K562 (cell line): ENCODE data around the gene ORAI3. TPM values are rescaled to one million over a fixed set of nuclear protein-coding genes. Genes with fewer than 3 reads are reported as not detected.

Experiments
- ATAC-seq: fragments of 200-7000 bp; cut with Tn5 transposase; 3 replicates; pipeline ENCODE4 v1.9.1; 2020; ENCODE audit warnings: moderate library complexity
- BruUV-seq: library from RNA; stranded (reverse); fragments of 400-500 nt; replicated peaks from 2 replicates; lab custom pipeline; 2021; lab: Mats Ljungman, UMichigan
- CTCF ChIA-PET: fragments of 300-600 bp; formaldehyde crosslinking; extraction: SDS; loops from one replicate; lab custom pipeline; 2021; ENCODE audit warnings: low intra/inter-chr PET ratio; lab: Yijun Ruan, JAX
- POLR2A ChIA-PET: fragments of 300-600, 350-650 bp; sonication (Branson Sonifier 250); formaldehyde crosslinking; extraction: SDS; loops from one replicate; lab custom pipeline; 2021; ENCODE audit warnings: antibody characterized with exemption, inconsistent platforms; lab: Yijun Ruan, JAX
- DNase-seq, 4 experiments: peaks; one replicate each; pipeline versions ENCODE4 v3.0.0 to v3.0.0-alpha.2; 2011 to 2018; ENCODE audit warnings: low spot score in 3 of 4, mixed read lengths in 3 of 4; ENCODE audit errors: extremely low read depth in 1 of 4
- FAIRE-seq: peaks from 2 replicates; lab custom pipeline; 2011; peaks lifted over from hg19 to GRCh38; lab: Jason Lieb, UNC
- H2AFZ ChIP-seq: 2 replicates; pipeline ENCODE4 v1.6.0; 2011; ENCODE audit warnings: low read depth, low read length, control low read depth, inconsistent platforms
- H3K27ac ChIP-seq: fragments of 200-600 bp; 3 replicates; pipeline ENCODE4 v1.8.0; 2011; ENCODE audit warnings: low read depth, mild to moderate bottlenecking, control low read depth, inconsistent platforms, low read length, moderate library complexity, mixed read lengths; ENCODE audit errors: extremely low read depth
- H3K27me3 ChIP-seq, 2 experiments: fragments of 300-600 bp in 1 of 2; 2 replicates in 1 of 2; 3 replicates in 1 of 2; pipeline versions ENCODE4 v1.6.0 to v1.8.0; 2011; ENCODE audit warnings: inconsistent platforms in 2 of 2, low read length in 2 of 2, mild to moderate bottlenecking in 1 of 2, mixed read lengths in 1 of 2, moderate library complexity in 1 of 2; ENCODE audit not compliant: control insufficient read depth in 2 of 2, insufficient read depth in 2 of 2
- H3K36me3 ChIP-seq: fragments of 300-600 bp; 3 replicates; pipeline ENCODE4 v1.8.0; 2011; ENCODE audit warnings: mild to moderate bottlenecking, low read length, inconsistent platforms; ENCODE audit not compliant: control insufficient read depth, insufficient read depth
- H3K4me1 ChIP-seq, 2 experiments: fragments of 200-600 bp in 1 of 2; replicated peaks in 1 of 2; 2 replicates in 1 of 2; 3 replicates in 1 of 2; pipeline versions ENCODE4 v1.5.1 to v1.8.0; 2011; ENCODE audit warnings: inconsistent platforms in 2 of 2, low read length in 2 of 2, mild to moderate bottlenecking in 1 of 2, mixed read lengths in 1 of 2, moderate library complexity in 1 of 2; ENCODE audit not compliant: control insufficient read depth in 2 of 2, insufficient read depth in 2 of 2
- H3K4me2 ChIP-seq: 2 replicates; pipeline ENCODE4 v1.6.1; 2011; ENCODE audit warnings: low read length, control low read depth, inconsistent platforms, mixed read lengths; ENCODE audit not compliant: insufficient read depth
- H3K4me3 ChIP-seq: fragments of 200-600 bp; sonication (generic), shearing (Covaris generic); 2 replicates; pipeline ENCODE4 v1.5.1; 2016; ENCODE audit warnings: control low read depth, inconsistent platforms
- H3K79me2 ChIP-seq: fragments of 200-600 bp; 3 replicates; pipeline ENCODE4 v1.8.0; 2011; ENCODE audit warnings: low read length, inconsistent platforms; ENCODE audit not compliant: control insufficient read depth, insufficient read depth
- H3K9ac ChIP-seq, 2 experiments: 2 replicates each; pipeline versions ENCODE4 v1.6.0 to v1.6.1; 2011; ENCODE audit warnings: low read depth in 2 of 2, low read length in 2 of 2, control low read depth in 1 of 2, inconsistent platforms in 1 of 2, mild to moderate bottlenecking in 1 of 2, mixed read lengths in 1 of 2; ENCODE audit not compliant: insufficient read depth in 1 of 2
- H3K9me1 ChIP-seq: one replicate; pipeline ENCODE4 v1.6.0; 2011; ENCODE audit warnings: inconsistent platforms, mild to moderate bottlenecking, low read length, moderate library complexity; ENCODE audit not compliant: control insufficient read depth, insufficient read depth
- H3K9me3 ChIP-seq: replicated peaks from 2 replicates; pipeline ENCODE4 v1.5.1; 2011; ENCODE audit warnings: low read depth, low read length, inconsistent platforms; ENCODE audit not compliant: control insufficient read depth, insufficient read depth
- H4K20me1 ChIP-seq: replicated peaks from 2 replicates; pipeline ENCODE4 v1.6.1; 2011; ENCODE audit warnings: low read length, inconsistent platforms, mixed read lengths; ENCODE audit not compliant: control insufficient read depth, insufficient read depth
- EGR1 ChIP-seq: fragments of 450-650 bp; conservative IDR thresholded peaks from 2 replicates; pipeline ENCODE4 v1.6.1; 2017; ENCODE audit warnings: mild to moderate bottlenecking
- IFI16 ChIP-seq: fragments of 250-450 bp; sonication (Bioruptor Pico); IDR thresholded peaks from 2 replicates; pipeline ENCODE4 v2.1.2; 2022; ENCODE audit warnings: mild to moderate bottlenecking, inconsistent platforms
- MCM3 ChIP-seq: fragments of 450-650 bp; IDR thresholded peaks from 2 replicates; pipeline ENCODE4 v1.6.1; 2016
- TBL1XR1 ChIP-seq, 2 experiments: IDR thresholded peaks; 2 replicates each; pipeline ENCODE4 v1.6.1; 2012; ENCODE audit warnings: improper control_type of control experiment in 2 of 2, low read length in 2 of 2, mild to moderate bottlenecking in 1 of 2
- TCF3 ChIP-seq: sonication (generic); formaldehyde crosslinking; IDR thresholded peaks from 2 replicates; pipeline ENCODE4 v1.4.0; 2020; ENCODE audit warnings: mild to moderate bottlenecking, missing genetic modification reagents
- THRAP3 ChIP-seq: fragments of 450-650 bp; IDR thresholded peaks from 2 replicates; pipeline ENCODE4 v1.6.1; 2016; ENCODE audit warnings: mild to moderate bottlenecking, inconsistent platforms, borderline replicate concordance
- WHSC1 ChIP-seq: IDR thresholded peaks from one replicate; pipeline ENCODE4 v1.6.1; 2012; ENCODE audit warnings: low read length, control low read depth, inconsistent platforms
- ZNF324 ChIP-seq: fragments of 250-450 bp; sonication (Bioruptor Pico); IDR thresholded peaks from 2 replicates; pipeline ENCODE4 v1.4.0; 2020; ENCODE audit warnings: mild to moderate bottlenecking
- ZNF512 ChIP-seq: IDR thresholded peaks from 2 replicates; pipeline ENCODE4 v1.6.1; 2016; ENCODE audit warnings: missing genetic modification characterization, missing compliant biosample characterization
- WGBS: fragments of 100-300 bp; shearing (Covaris generic); methylation state at CpG from one replicate; pipeline ENCODE4 v1.1.6; 2016; ENCODE audit warnings: low coverage, mixed read lengths; ENCODE audit not compliant: insufficient coverage; ENCODE audit errors: missing lambda C conversion rate; 5-methylcytosine and 5-hydroxymethylcytosine counted together
- in situ Hi-C: fragments of 300-500 bp; cut with MboI; formaldehyde crosslinking; loops from 4 replicates; pipeline ENCODE4 v1.15.0; 2018; ENCODE audit warnings: inconsistent platforms, mixed read lengths
- intact Hi-C: fragments of 100-400 bp; cut with micrococcal nuclease; formaldehyde crosslinking; loops from 2 replicates; pipeline ENCODE4 v1.14.2; 2022
- polyA plus RNA-seq, 8 experiments: library from polyadenylated mRNA; depleted of rRNA in 4 of 8; stranded (reverse) in 5 of 8; unstranded in 3 of 8; fragments of >200 nt; fragmentation: Nextera tagmentation in 2 of 8; fragmentation: Illumina TruSeq in 1 of 8; extraction: Ambion mirVana in 2 of 8; extraction: Trizol in 1 of 8; gene quantifications; 2 replicates each; pipeline versions ENCODE4 v1.2.1 to v1.2.3, GENCODE V29; 2011 to 2014; ENCODE audit warnings: inconsistent platforms in 1 of 8, missing spikeins in 1 of 8
- total RNA-seq, 7 experiments: library from RNA; depleted of rRNA in 6 of 7; stranded (reverse); fragments of >200 nt in 6 of 7; fragmentation: Illumina TruSeq in 2 of 7; extraction: Trizol in 2 of 7; gene quantifications; 2 replicates each; pipeline versions ENCODE4 v1.2.1 to v1.2.3, GENCODE V29; 2011 to 2021; ENCODE audit warnings: low replicate concordance in 1 of 7
- TF ChIP-seq, protein P1 (sequence below): fragments of 250-450 bp; sonication (Bioruptor Pico); IDR thresholded peaks from 2 replicates; pipeline ENCODE4 v1.8.0; 2022; ENCODE audit warnings: moderate library complexity, mild to moderate bottlenecking, inconsistent platforms
- TF ChIP-seq, protein P2 (sequence below): fragments of 450-650 bp; formaldehyde crosslinking; conservative IDR thresholded peaks from 2 replicates; pipeline ENCODE4 v1.4.0; 2022; ENCODE audit warnings: mild to moderate bottlenecking, missing genetic modification characterization
- TF ChIP-seq, protein P3 (sequence below), 2 experiments: fragments of 150-350 bp in 1 of 2; IDR thresholded peaks; 2 replicates each; pipeline ENCODE4 v1.6.1; 2012 to 2016; ENCODE audit warnings: low read depth in 2 of 2, low read length in 2 of 2, mild to moderate bottlenecking in 1 of 2, moderate library complexity in 1 of 2

ORAI3 gene
- total and polyA plus RNA-seq, 9 of the 15 experiments (the other 6 are each of a cell fraction or from before 2014, with no cell fraction given): 4.9 to 23.3 (median 14.1) TPM

DNA sequence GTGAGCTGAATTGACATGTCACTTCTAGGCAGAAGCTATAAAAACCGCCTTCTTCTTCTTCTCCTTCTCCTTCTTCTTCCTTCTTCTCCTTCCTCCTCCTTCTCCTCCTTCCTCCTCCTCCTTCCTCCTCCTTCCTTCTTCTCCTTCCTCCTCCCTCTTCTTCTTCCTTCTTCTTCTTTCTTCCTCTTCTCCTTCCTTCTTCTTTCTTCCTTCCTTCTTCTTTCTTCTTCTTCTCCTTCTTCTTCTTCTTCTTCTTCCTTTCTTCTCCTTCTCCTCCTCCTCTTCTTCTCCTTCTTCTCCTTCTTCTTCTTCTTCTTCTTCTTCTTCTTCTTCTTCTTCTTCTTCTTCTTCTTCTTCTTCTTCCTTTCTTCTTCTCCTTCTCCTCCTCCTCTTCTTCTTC is 30.3 kb upstream of the ORAI3 start:
- peaks cover 6% of the 10 kb centered on the region; the same call in 2 of the 3 replicates for H3K79me2 ChIP-seq
- in situ Hi-C loops (no loop called here), intact Hi-C loops (no loop called here)
- H2AFZ ChIP-seq: no peak overlapping the region
- TF ChIP-seq TCF3 (CRISPR knock-in tag) (no peak), ZNF324 (CRISPR knock-in tag) (no peak), EGR1 (no peak), THRAP3 (0 out of 2 replicates have a peak, but pooled peaks have one; percentile 42), MCM3 (no peak), ZNF512 (tag) (peak; percentile 65), IFI16 (CRISPR knock-in tag) (no peak), TBL1XR1 (IDR thresholded peaks at IDR 0.05; ENCODE audit: low read length in 2 of 2) (no peak), WHSC1 (no peak)
- TF ChIP-seq, protein P1, sequence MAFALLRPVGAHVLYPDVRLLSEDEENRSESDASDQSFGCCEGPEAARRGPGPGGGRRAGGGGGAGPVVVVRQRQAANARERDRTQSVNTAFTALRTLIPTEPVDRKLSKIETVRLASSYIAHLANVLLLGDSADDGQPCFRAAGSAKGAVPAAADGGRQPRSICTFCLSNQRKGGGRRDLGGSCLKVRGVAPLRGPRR (CRISPR knock-in tag): no peak
- TF ChIP-seq, protein P2, sequence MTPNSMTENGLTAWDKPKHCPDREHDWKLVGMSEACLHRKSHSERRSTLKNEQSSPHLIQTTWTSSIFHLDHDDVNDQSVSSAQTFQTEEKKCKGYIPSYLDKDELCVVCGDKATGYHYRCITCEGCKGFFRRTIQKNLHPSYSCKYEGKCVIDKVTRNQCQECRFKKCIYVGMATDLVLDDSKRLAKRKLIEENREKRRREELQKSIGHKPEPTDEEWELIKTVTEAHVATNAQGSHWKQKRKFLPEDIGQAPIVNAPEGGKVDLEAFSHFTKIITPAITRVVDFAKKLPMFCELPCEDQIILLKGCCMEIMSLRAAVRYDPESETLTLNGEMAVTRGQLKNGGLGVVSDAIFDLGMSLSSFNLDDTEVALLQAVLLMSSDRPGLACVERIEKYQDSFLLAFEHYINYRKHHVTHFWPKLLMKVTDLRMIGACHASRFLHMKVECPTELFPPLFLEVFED (CRISPR knock-in tag): peak; percentile 40; the same call in 1 of the 2 replicates
- TF ChIP-seq, protein P3, sequence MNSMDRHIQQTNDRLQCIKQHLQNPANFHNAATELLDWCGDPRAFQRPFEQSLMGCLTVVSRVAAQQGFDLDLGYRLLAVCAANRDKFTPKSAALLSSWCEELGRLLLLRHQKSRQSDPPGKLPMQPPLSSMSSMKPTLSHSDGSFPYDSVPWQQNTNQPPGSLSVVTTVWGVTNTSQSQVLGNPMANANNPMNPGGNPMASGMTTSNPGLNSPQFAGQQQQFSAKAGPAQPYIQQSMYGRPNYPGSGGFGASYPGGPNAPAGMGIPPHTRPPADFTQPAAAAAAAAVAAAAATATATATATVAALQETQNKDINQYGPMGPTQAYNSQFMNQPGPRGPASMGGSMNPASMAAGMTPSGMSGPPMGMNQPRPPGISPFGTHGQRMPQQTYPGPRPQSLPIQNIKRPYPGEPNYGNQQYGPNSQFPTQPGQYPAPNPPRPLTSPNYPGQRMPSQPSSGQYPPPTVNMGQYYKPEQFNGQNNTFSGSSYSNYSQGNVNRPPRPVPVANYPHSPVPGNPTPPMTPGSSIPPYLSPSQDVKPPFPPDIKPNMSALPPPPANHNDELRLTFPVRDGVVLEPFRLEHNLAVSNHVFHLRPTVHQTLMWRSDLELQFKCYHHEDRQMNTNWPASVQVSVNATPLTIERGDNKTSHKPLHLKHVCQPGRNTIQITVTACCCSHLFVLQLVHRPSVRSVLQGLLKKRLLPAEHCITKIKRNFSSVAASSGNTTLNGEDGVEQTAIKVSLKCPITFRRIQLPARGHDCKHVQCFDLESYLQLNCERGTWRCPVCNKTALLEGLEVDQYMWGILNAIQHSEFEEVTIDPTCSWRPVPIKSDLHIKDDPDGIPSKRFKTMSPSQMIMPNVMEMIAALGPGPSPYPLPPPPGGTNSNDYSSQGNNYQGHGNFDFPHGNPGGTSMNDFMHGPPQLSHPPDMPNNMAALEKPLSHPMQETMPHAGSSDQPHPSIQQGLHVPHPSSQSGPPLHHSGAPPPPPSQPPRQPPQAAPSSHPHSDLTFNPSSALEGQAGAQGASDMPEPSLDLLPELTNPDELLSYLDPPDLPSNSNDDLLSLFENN (IDR thresholded peaks at IDR 0.05; ENCODE audit: low read depth in 2 of 2, low read length in 2 of 2): no peak
- H3K36me3 ChIP-seq: peaks cover 6% of the 10 kb centered on the region; the same call in 1 of the 3 replicates
- WGBS: no CpG with 5 or more reads among the region's 1 CpG
- H3K4me1 ChIP-seq: peaks cover 3 to 12% of the 10 kb centered on the region in 2 experiments; a peak in 3 of 5 replicates
- FAIRE-seq: no peak
- ChIA-PET POLR2A (interaction anchor here (1.5 kb wide), 1 partner anchor 12 kb away, joined by 4 read pairs; no protein-coding TSS in a partner anchor), CTCF (no interaction called here)
- no TSS peak for BruUV-seq
- no peak overlapping the region for H3K9ac ChIP-seq
- H3K4me3 ChIP-seq: no peak overlapping the region
- 0 out of 2 replicates have a peak, but pooled peaks cover 3% of the 10 kb centered on the region for H4K20me1 ChIP-seq
- no peak for DNase-seq
- no peaks in the 10 kb centered on the region; a peak in 1 of 5 replicates for H3K27me3 ChIP-seq
- ATAC-seq: no peak
- H3K4me2 ChIP-seq: no peak overlapping the region
- H3K9me1 ChIP-seq: no peaks in the 10 kb centered on the region
- no peaks in the 10 kb centered on the region for H3K9me3 ChIP-seq
- no peak overlapping the region for H3K27ac ChIP-seq
